Hypothalamus (tissue), 51 donors: ENCODE measurements around the gene TTC8.

Source experiments
- DNase-seq, 51 donors: peaks; one replicate each; lab custom pipeline; 2025; lab: John Stamatoyannopoulos, UW

Gene TTC8

GRCh38 chr14:88863167-88863566 lies 38.7 kb downstream of the TTC8 start:
- DNase-seq, result no peak

GRCh38 chr14:88864198-88864597 lies 39.7 kb downstream of the TTC8 start:
- no peak for DNase-seq

- no peak for DNase-seq
Measured at GRCh38 chr14:88866305-88866704, 41.9 kb downstream of the TTC8 start.

GRCh38 chr14:88868558-88869159 lies 44.2 kb downstream of the TTC8 start:
- no peak for DNase-seq

- DNase-seq, result peak in 1 of 51 donors; percentile 22
Measured at GRCh38 chr14:88870777-88871176, 46.3 kb downstream of the TTC8 start.

- peak in 4 of 51 donors; percentile 2 to 14 (median 10) for DNase-seq
Measured at GRCh38 chr14:88871429-88871828, 47.0 kb downstream of the TTC8 start.

- peak in 1 of 51 donors; percentile 18 for DNase-seq
Measured at GRCh38 chr14:88872976-88873375, 48.5 kb downstream of the TTC8 start.

- no peak for DNase-seq
Measured at GRCh38 chr14:88877192-88877591, 52.7 kb downstream of the TTC8 start.

- DNase-seq, result no peak
Measured at GRCh38 chr14:88879022-88879421, 54.6 kb downstream of the TTC8 start.

GRCh38 chr14:88882236-88882635 lies 57.8 kb downstream of the TTC8 start:
- DNase-seq, result no peak

- DNase-seq, result no peak
Measured at GRCh38 chr14:88895116-88895515, 70.7 kb downstream of the TTC8 start.

GRCh38 chr14:88901189-88901588 lies 76.7 kb downstream of the TTC8 start:
- DNase-seq, result peak in 4 of 51 donors; percentile 6 to 61 (median 8)

- no peak for DNase-seq
Measured at GRCh38 chr14:88901991-88902390, 77.5 kb downstream of the TTC8 start.

- no peak for DNase-seq
Measured at GRCh38 chr14:88902850-88903249, 78.4 kb downstream of the TTC8 start.

GRCh38 chr14:88904206-88904647 lies 79.8 kb downstream of the TTC8 start:
- DNase-seq, result no peak

- DNase-seq, result no peak
Measured at GRCh38 chr14:88904864-88905263, 80.4 kb downstream of the TTC8 start.

GRCh38 chr14:88908216-88908615 lies 83.8 kb downstream of the TTC8 start:
- no peak for DNase-seq

- no peak for DNase-seq
Measured at GRCh38 chr14:88910386-88910785, 85.9 kb downstream of the TTC8 start.

GRCh38 chr14:88911809-88912208 lies 87.4 kb downstream of the TTC8 start:
- DNase-seq, result no peak

GRCh38 chr14:88914956-88915355 lies 90.5 kb downstream of the TTC8 start:
- no peak for DNase-seq

GRCh38 chr14:88919502-88919901 lies 95.1 kb downstream of the TTC8 start:
- DNase-seq, result no peak
